ENCODE data around the gene TTC7B. TPM values are rescaled to one million over a fixed set of nuclear protein-coding genes. Genes with fewer than 3 reads are reported as not detected.

TTC7B gene
- total RNA-seq, 4 donors from 2014 or later, result 14.3 to 48.9 (median 32.5) TPM

DNA sequence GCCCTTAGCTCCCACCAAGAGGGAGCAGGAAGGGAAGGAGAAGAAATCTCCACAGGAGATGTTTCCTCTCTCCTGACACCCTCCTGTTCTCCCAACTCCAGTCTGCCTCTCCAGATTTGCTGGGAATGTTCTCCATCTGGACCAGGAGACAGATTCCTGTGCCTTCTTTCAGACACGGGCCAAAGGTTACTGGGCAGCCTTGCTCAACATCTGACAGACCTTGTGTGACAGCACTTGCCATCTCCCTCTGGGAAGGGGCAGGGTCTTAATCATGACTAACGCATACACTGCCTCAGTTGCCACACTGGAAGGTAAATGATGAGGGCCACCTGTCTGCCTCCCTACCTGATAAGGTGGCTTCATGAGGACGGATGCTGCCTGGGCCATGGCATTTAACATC, 2.5 kb upstream of the TTC7B start:
- Histone ChIP-seq H3K27me3 (no peaks in the 10 kb centered on the region), H3K27ac (no peak overlapping the region), H3K4me3 (no peak overlapping the region), H3K9me3 (peaks cover 5% of the 10 kb centered on the region), H3K4me1 (peaks cover 18% of the 10 kb centered on the region), H3K36me3 (no peaks in the 10 kb centered on the region)
- 75% methylated on average over 2 of the region's 3 CpGs for WGBS
- no peak for DNase-seq (ENCODE audit: low spot score in 2 of 2)
- TF ChIP-seq, protein P1, sequence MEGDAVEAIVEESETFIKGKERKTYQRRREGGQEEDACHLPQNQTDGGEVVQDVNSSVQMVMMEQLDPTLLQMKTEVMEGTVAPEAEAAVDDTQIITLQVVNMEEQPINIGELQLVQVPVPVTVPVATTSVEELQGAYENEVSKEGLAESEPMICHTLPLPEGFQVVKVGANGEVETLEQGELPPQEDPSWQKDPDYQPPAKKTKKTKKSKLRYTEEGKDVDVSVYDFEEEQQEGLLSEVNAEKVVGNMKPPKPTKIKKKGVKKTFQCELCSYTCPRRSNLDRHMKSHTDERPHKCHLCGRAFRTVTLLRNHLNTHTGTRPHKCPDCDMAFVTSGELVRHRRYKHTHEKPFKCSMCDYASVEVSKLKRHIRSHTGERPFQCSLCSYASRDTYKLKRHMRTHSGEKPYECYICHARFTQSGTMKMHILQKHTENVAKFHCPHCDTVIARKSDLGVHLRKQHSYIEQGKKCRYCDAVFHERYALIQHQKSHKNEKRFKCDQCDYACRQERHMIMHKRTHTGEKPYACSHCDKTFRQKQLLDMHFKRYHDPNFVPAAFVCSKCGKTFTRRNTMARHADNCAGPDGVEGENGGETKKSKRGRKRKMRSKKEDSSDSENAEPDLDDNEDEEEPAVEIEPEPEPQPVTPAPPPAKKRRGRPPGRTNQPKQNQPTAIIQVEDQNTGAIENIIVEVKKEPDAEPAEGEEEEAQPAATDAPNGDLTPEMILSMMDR (IDR thresholded peaks at IDR 0.05), result no peak
- TF ChIP-seq POLR2AphosphoS5 (IDR thresholded peaks at IDR 0.05), result no peak
- TF ChIP-seq EP300 (IDR thresholded peaks at IDR 0.05), result no peak
- no peak for TF ChIP-seq POLR2A (IDR thresholded peaks at IDR 0.05)

GRCh38 chr14:90816681-90817436, 629 bp upstream of the TTC7B start:
- 28% methylated on average over 6 of the region's 16 CpGs for WGBS
- no peak overlapping the region for H3K27ac ChIP-seq
- H3K27me3 ChIP-seq, result no peaks in the 10 kb centered on the region
- no peaks in the 10 kb centered on the region for H3K9me3 ChIP-seq
- TF ChIP-seq, protein P1 (IDR thresholded peaks at IDR 0.05), result no peak
- TF ChIP-seq EP300 (IDR thresholded peaks at IDR 0.05), result no peak
- no peak for TF ChIP-seq POLR2AphosphoS5 (IDR thresholded peaks at IDR 0.05)
- TF ChIP-seq POLR2A (IDR thresholded peaks at IDR 0.05), result no peak
- peaks cover 18% of the 10 kb centered on the region for H3K4me1 ChIP-seq
- H3K36me3 ChIP-seq, result no peaks in the 10 kb centered on the region
- peak overlapping the region; percentile 61 for H3K4me3 ChIP-seq
- no peak for DNase-seq (ENCODE audit: low spot score in 2 of 2)

- Histone ChIP-seq H3K4me1 (peaks cover 18% of the 10 kb centered on the region), H3K36me3 (no peaks in the 10 kb centered on the region), H3K4me3 (peak overlapping the region; percentile 61), H3K27ac (no peak overlapping the region), H3K9me3 (no peaks in the 10 kb centered on the region), H3K27me3 (no peaks in the 10 kb centered on the region)
- WGBS, result 23% methylated on average over 5 of the region's 5 CpGs
- DNase-seq (ENCODE audit: low spot score in 2 of 2), result no peak
- TF ChIP-seq, protein P1 (IDR thresholded peaks at IDR 0.05), result no peak
- TF ChIP-seq EP300 (IDR thresholded peaks at IDR 0.05) (no peak), POLR2AphosphoS5 (IDR thresholded peaks at IDR 0.05) (no peak), POLR2A (IDR thresholded peaks at IDR 0.05) (no peak)
Measured at GRCh38 chr14:90815572-90815821, 733 bp downstream of the TTC7B start.

DNA sequence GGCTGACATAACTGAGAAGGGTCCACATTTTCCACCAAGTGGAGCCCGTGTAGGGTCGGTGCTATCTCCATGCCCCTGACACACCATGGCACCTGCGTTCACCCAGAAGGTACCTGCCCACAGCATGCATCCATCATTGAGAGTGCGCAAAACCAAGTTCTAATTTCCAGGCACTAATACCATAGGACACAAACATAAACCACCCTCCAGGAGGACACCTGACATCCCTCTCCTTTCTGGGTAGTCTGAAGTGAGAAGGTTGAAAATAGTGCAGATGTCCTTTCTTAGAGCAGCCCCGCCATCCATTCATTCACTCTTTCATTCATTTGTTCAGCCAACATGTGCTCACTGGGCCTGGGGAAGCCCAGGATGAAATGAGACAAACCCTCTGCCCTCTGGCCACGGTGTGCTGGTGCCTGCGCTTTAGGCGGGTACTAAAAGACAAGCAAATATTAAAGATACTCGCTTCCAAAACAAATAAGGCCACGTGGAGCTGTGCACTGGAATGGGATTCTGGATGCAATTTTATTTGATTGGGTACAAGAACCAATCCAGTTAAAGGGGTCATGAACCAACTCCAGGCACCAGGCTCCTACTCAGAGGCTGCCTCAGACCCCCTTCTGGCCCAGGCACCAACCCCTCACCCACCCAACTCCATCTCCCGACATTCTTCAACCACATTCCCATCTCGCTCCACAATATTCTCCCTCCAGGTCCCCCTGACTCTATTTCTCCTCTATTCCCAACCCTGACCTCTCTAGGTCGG, 1.2 kb downstream of the TTC7B start:
- Histone ChIP-seq H3K9me3 (no peaks in the 10 kb centered on the region), H3K4me1 (peaks cover 18% of the 10 kb centered on the region), H3K4me3 (peak overlapping the region; percentile 61), H3K27me3 (no peaks in the 10 kb centered on the region), H3K27ac (no peak overlapping the region), H3K36me3 (no peaks in the 10 kb centered on the region)
- WGBS, result 56% methylated on average over 13 of the region's 13 CpGs
- no peak for DNase-seq (ENCODE audit: low spot score in 2 of 2)
- no peak for TF ChIP-seq POLR2A (IDR thresholded peaks at IDR 0.05)
- no peak for TF ChIP-seq EP300 (IDR thresholded peaks at IDR 0.05)
- no peak for TF ChIP-seq POLR2AphosphoS5 (IDR thresholded peaks at IDR 0.05)
- TF ChIP-seq, protein P1 (IDR thresholded peaks at IDR 0.05), result no peak

GRCh38 chr14:90813442-90813841, 2.8 kb downstream of the TTC7B start:
- WGBS, result 84% methylated on average over 5 of the region's 5 CpGs
- H3K4me1 ChIP-seq, result peaks cover 17% of the 10 kb centered on the region
- no peak overlapping the region for H3K4me3 ChIP-seq
- DNase-seq (ENCODE audit: low spot score in 2 of 2), result no peak
- no peaks in the 10 kb centered on the region for H3K9me3 ChIP-seq
- H3K36me3 ChIP-seq, result no peaks in the 10 kb centered on the region
- no peak for TF ChIP-seq POLR2A (IDR thresholded peaks at IDR 0.05)
- TF ChIP-seq POLR2AphosphoS5 (IDR thresholded peaks at IDR 0.05), result no peak
- H3K27ac ChIP-seq, result no peak overlapping the region
- no peaks in the 10 kb centered on the region for H3K27me3 ChIP-seq
